SK-N-SH (cell line): Measurements from ENCODE around the gene GDPD5. TPM values are rescaled to one million over a fixed set of nuclear protein-coding genes. Genes with fewer than 3 reads are reported as not detected.
A peak's percentile ranks its signal among the peaks of the same experiment; 100 is the strongest.

Experiments
- CTCF ChIA-PET: fragments of 300-600, 350-600 bp; formaldehyde crosslinking; extraction: SDS; loops from one replicate; lab custom pipeline; 2021; lab: Yijun Ruan, JAX
- POLR2A ChIA-PET: fragments of 350-600 bp; sonication (Branson Sonifier 250); formaldehyde crosslinking; extraction: SDS; loops from one replicate; lab custom pipeline; 2020; ENCODE audit warnings: antibody characterized with exemption, inconsistent platforms; lab: Yijun Ruan, JAX
- DNase-seq: peaks from one replicate; pipeline ENCODE4 v3.0.0; 2012
- H2AFZ ChIP-seq: fragments of 200-600 bp; sonication (generic); 2 replicates; pipeline ENCODE4 v1.8.1; 2016; ENCODE audit warnings: antibody characterized with exemption, mild to moderate bottlenecking, low read depth
- H3F3A ChIP-seq: fragments of 200-600 bp; sonication (generic); replicated peaks from 2 replicates; pipeline ENCODE3; 2016; ENCODE audit warnings: antibody characterized with exemption, mild to moderate bottlenecking; ENCODE audit not compliant: insufficient read depth
- H3K27ac ChIP-seq, 2 experiments: fragments of 200-500 bp in 1 of 2; fragments of 200-600 bp in 1 of 2; sonication (Bioruptor generic) in 1 of 2; sonication (generic), shearing (Covaris generic) in 1 of 2; 2 replicates each; pipeline versions ENCODE4 v1.5.1 to v1.6.1; 2014 to 2016; ENCODE audit warnings: low read depth in 2 of 2, inconsistent platforms in 1 of 2, low read length in 1 of 2, mild to moderate bottlenecking in 1 of 2, mixed read lengths in 1 of 2
- H3K27me3 ChIP-seq: fragments of 200-600 bp; sonication (generic), shearing (Covaris generic); 2 replicates; pipeline ENCODE4 v1.6.1; 2016; ENCODE audit warnings: mixed run types; ENCODE audit not compliant: insufficient read depth
- H3K36me3 ChIP-seq, 2 experiments: fragments of 200-500 bp in 1 of 2; fragments of 200-600 bp in 1 of 2; sonication (Bioruptor generic) in 1 of 2; sonication (generic) in 1 of 2; replicated peaks in 1 of 2; 2 replicates each; pipeline versions ENCODE3 to v1.5.1; 2014 to 2016; ENCODE audit warnings: low read length in 1 of 2, mild to moderate bottlenecking in 1 of 2; ENCODE audit not compliant: insufficient read depth in 2 of 2, control insufficient read depth in 1 of 2
- H3K4me1 ChIP-seq, 2 experiments: fragments of 200-500 bp in 1 of 2; fragments of 200-600 bp in 1 of 2; sonication (Bioruptor generic) in 1 of 2; sonication (generic), shearing (Covaris generic) in 1 of 2; 2 replicates each; pipeline versions ENCODE4 v1.5.1 to v1.6.1; 2014 to 2016; ENCODE audit warnings: low read depth in 1 of 2, low read length in 1 of 2, mixed run types in 1 of 2; ENCODE audit not compliant: insufficient read depth in 2 of 2, control insufficient read depth in 1 of 2
- H3K4me2 ChIP-seq: fragments of 200-600 bp; sonication (generic), shearing (Covaris generic); 2 replicates; pipeline ENCODE4 v1.6.1; 2017; ENCODE audit warnings: mixed run types
- H3K4me3 ChIP-seq, 2 experiments: fragments of 200-500 bp in 1 of 2; fragments of 200-600 bp in 1 of 2; sonication (Bioruptor generic) in 1 of 2; sonication (generic), shearing (Covaris generic) in 1 of 2; 2 replicates each; pipeline versions ENCODE4 v1.5.1 to v1.8.1; 2014 to 2016; ENCODE audit warnings: low read depth in 2 of 2, inconsistent platforms in 1 of 2, low read length in 1 of 2, mild to moderate bottlenecking in 1 of 2, mixed read lengths in 1 of 2, moderate library complexity in 1 of 2
- H3K79me2 ChIP-seq: fragments of 200-600 bp; sonication (generic); 2 replicates; pipeline ENCODE4 v1.8.1; 2017; ENCODE audit warnings: mild to moderate bottlenecking; ENCODE audit not compliant: insufficient read depth
- H3K9ac ChIP-seq: fragments of 200-600 bp; sonication (generic); 2 replicates; pipeline ENCODE4 v1.6.1; 2017; ENCODE audit warnings: mixed run types
- H3K9me2 ChIP-seq: fragments of 200-600 bp; sonication (generic); 2 replicates; pipeline ENCODE4 v1.6.1; 2017; ENCODE audit warnings: mixed run types
- H3K9me3 ChIP-seq: fragments of 200-600 bp; sonication (generic); 2 replicates; pipeline ENCODE4 v1.6.1; 2017; ENCODE audit warnings: mixed run types, mild to moderate bottlenecking, moderate library complexity
- H4K20me1 ChIP-seq: fragments of 200-600 bp; sonication (generic); 2 replicates; pipeline ENCODE4 v1.6.1; 2017; ENCODE audit warnings: mild to moderate bottlenecking, mixed run types; ENCODE audit not compliant: insufficient read depth
- CHD2 ChIP-seq: fragments of 150-350 bp; IDR thresholded peaks from 2 replicates; pipeline ENCODE4 v1.6.1; 2018; ENCODE audit warnings: low read length; ENCODE audit not compliant: partially characterized antibody
- CTCF ChIP-seq: fragments of 200-600 bp; sonication (generic); IDR thresholded peaks from 2 replicates; pipeline ENCODE4 v1.6.1; 2017; ENCODE audit warnings: antibody characterized with exemption, mild to moderate bottlenecking, moderate library complexity
- ELF1 ChIP-seq: IDR thresholded peaks from 2 replicates; pipeline ENCODE4 v1.4.0; 2012
- EP300 ChIP-seq, 2 experiments: IDR thresholded peaks; 2 replicates each; pipeline versions ENCODE4 v1.4.0 to v1.6.1; 2012; ENCODE audit warnings: borderline replicate concordance in 1 of 2, low read depth in 1 of 2, low read length in 1 of 2
- FOXJ3 ChIP-seq: sonication (generic); formaldehyde crosslinking; IDR thresholded peaks from 2 replicates; pipeline ENCODE4 v1.5.1; 2020; ENCODE audit warnings: mild to moderate bottlenecking, missing genetic modification reagents
- FOXM1 ChIP-seq: IDR thresholded peaks from 2 replicates; pipeline ENCODE4 v1.4.0; 2012; ENCODE audit warnings: low read depth, mild to moderate bottlenecking
- GATA2 ChIP-seq: sonication (generic); formaldehyde crosslinking; IDR thresholded peaks from 2 replicates; pipeline ENCODE4 v1.5.0; 2020; ENCODE audit warnings: mild to moderate bottlenecking, missing genetic modification reagents
- IRF3 ChIP-seq: fragments of 150-350 bp; IDR thresholded peaks from 2 replicates; pipeline ENCODE4 v1.6.1; 2016; ENCODE audit warnings: mild to moderate bottlenecking, low read depth, low read length
- MEF2A ChIP-seq: IDR thresholded peaks from 2 replicates; pipeline ENCODE4 v1.4.0; 2012; ENCODE audit warnings: low read depth, borderline replicate concordance
- NRF1 ChIP-seq: IDR thresholded peaks from 2 replicates; pipeline ENCODE4 v1.6.1; 2012; ENCODE audit warnings: low read depth, mild to moderate bottlenecking, low read length
- PBX3 ChIP-seq: IDR thresholded peaks from 2 replicates; pipeline ENCODE4; 2012
- POLR2AphosphoS5 ChIP-seq: IDR thresholded peaks from 2 replicates; pipeline ENCODE4 v1.6.1; 2012; ENCODE audit warnings: low read depth, low read length
- RAD21 ChIP-seq: IDR thresholded peaks from 2 replicates; pipeline ENCODE4 v1.6.1; 2012; ENCODE audit warnings: mild to moderate bottlenecking, low read length
- RCOR1 ChIP-seq: fragments of 150-350 bp; IDR thresholded peaks from 2 replicates; pipeline ENCODE4 v1.6.1; 2017; ENCODE audit warnings: antibody characterized with exemption, low read length
- RFX5 ChIP-seq: IDR thresholded peaks from 2 replicates; pipeline ENCODE4 v1.6.1; 2012; ENCODE audit warnings: mild to moderate bottlenecking, improper control_type of control experiment, low read length
- RXRA ChIP-seq: IDR thresholded peaks from 2 replicates; pipeline ENCODE4 v1.4.0; 2012; ENCODE audit warnings: low read depth, mild to moderate bottlenecking, borderline replicate concordance
- SIN3A ChIP-seq: IDR thresholded peaks from 2 replicates; pipeline ENCODE4 v1.6.1; 2012; ENCODE audit warnings: low read depth, mild to moderate bottlenecking, low read length, moderate library complexity, borderline replicate concordance
- SMC3 ChIP-seq: IDR thresholded peaks from 2 replicates; pipeline ENCODE4 v1.6.1; 2012; ENCODE audit warnings: low read depth, low read length, improper control_type of control experiment
- TAF1 ChIP-seq: IDR thresholded peaks from 2 replicates; pipeline ENCODE4 v1.6.1; 2012; ENCODE audit warnings: low read depth, mild to moderate bottlenecking, low read length, moderate library complexity, borderline replicate concordance
- TCF12 ChIP-seq: IDR thresholded peaks from 2 replicates; pipeline ENCODE4 v1.4.0; 2012
- TEAD4 ChIP-seq: IDR thresholded peaks from 2 replicates; pipeline ENCODE4 v1.4.0; 2012; ENCODE audit warnings: mild to moderate bottlenecking, borderline replicate concordance; ENCODE audit not compliant: insufficient read depth
- USF1 ChIP-seq: IDR thresholded peaks from 2 replicates; pipeline ENCODE4 v1.4.0; 2012; ENCODE audit warnings: low read depth, borderline replicate concordance
- YY1 ChIP-seq: IDR thresholded peaks from 2 replicates; pipeline ENCODE4 v1.4.0; 2012; ENCODE audit warnings: low read depth, mild to moderate bottlenecking
- ZBTB33 ChIP-seq: IDR thresholded peaks from 2 replicates; pipeline ENCODE4 v1.4.0; 2012; ENCODE audit warnings: low read depth, borderline replicate concordance
- WGBS: methylation state at CpG from one replicate; pipeline ENCODE4 v1.1.6; 2017; ENCODE audit warnings: low lambda C conversion rate; 5-methylcytosine and 5-hydroxymethylcytosine counted together
- polyA plus RNA-seq, 3 experiments: library from polyadenylated mRNA; depleted of rRNA; stranded (reverse); fragments of >200 nt; gene quantifications; 2 replicates each; pipeline ENCODE4 v1.2.3, GENCODE V29; 2012

Gene GDPD5
- polyA plus RNA-seq, 1 of the 3 experiments (the other 2 are of a cell fraction): 2.2 TPM

- ChIA-PET CTCF (interaction anchor here (0.6 to 15.4 kb wide), 49 partner anchors 8 to 285 kb away, joined by 3 to 275 read pairs (median 4); partner anchors contain the start of gene KLHL35), POLR2A (interaction anchor here (0.8 kb wide), 1 partner anchor 192 kb away, joined by 3 read pairs; no protein-coding TSS in a partner anchor)
- peak; percentile 71 for DNase-seq
- Histone ChIP-seq H3K4me3 (no peak overlapping the region), H2AFZ (no peak overlapping the region), H3K79me2 (no peaks in the 10 kb centered on the region), H3K9me2 (no peaks in the 10 kb centered on the region), H3K9me3 (no peaks in the 10 kb centered on the region), H3K4me2 (no peak overlapping the region), H3K9ac (no peak overlapping the region), H3K27me3 (no peaks in the 10 kb centered on the region), H3K36me3 (no peaks in the 10 kb centered on the region), H3F3A (no peaks in the 10 kb centered on the region), H3K27ac (no peak overlapping the region), H3K4me1 (no peaks in the 10 kb centered on the region), H4K20me1 (no peaks in the 10 kb centered on the region)
- WGBS: 51% methylated on average over 7 of the region's 7 CpGs
- TF ChIP-seq MEF2A: no peak
- TF ChIP-seq IRF3: no peak
- TF ChIP-seq ZBTB33: no peak
- TF ChIP-seq RXRA: no peak
- no peak for TF ChIP-seq ELF1
- TF ChIP-seq SIN3A: no peak
- no peak for TF ChIP-seq POLR2AphosphoS5
- peak; percentile 14; the same call in 1 of the 2 replicates for TF ChIP-seq NRF1
- TF ChIP-seq PBX3: no peak
- no peak for TF ChIP-seq FOXM1
- TF ChIP-seq TCF12: no peak
- no peak for TF ChIP-seq USF1
- no peak for TF ChIP-seq EP300 (IDR thresholded peaks at IDR 0.05; ENCODE audit: borderline replicate concordance in 1 of 2, low read depth in 1 of 2, low read length in 1 of 2)
- no peak for TF ChIP-seq RFX5
- peak; percentile 94 for TF ChIP-seq RAD21
- TF ChIP-seq RCOR1: no peak
- no peak for TF ChIP-seq YY1
- no peak for TF ChIP-seq TEAD4
- TF ChIP-seq SMC3: peak; percentile 96
- peak; percentile 89 for TF ChIP-seq CTCF
- TF ChIP-seq GATA2: no peak
- TF ChIP-seq TAF1: no peak
- peak; percentile 35 for TF ChIP-seq CHD2
- TF ChIP-seq FOXJ3 (CRISPR knock-in tag): no peak
Measured at GRCh38 chr11:75532200-75533048, 6.7 kb upstream of the GDPD5 start.
